Measurements from ENCODE around the gene PRXL2A.
A peak's percentile ranks its signal among the peaks of the same experiment; 100 is the strongest.

The PRXL2A gene

DNA sequence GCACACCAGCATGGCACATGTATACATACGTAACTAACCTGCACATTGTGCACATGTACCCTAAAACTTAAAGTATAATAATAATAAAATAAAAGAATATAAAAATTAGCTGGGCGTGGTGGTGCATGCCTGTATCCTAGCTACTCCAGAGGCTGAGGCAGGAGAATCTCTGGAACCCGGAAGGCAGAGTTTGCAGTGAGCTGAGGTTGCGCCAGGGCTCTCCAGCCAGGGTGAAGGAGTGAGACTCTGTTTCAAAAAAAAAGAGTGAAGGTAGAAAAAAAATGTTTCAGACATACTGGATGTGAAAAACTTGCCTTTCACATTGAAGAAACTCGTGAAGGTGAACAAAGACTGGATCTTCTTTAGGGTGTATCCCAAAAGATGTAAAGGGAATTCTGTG, 72.5 kb downstream of the PRXL2A start:
- no peaks in the 10 kb centered on the region for H3K27me3 ChIP-seq (ENCODE audit: insufficient read depth, poor library complexity, severe bottlenecking)
- no peak overlapping the region for H3K27ac ChIP-seq (ENCODE audit: poor library complexity, severe bottlenecking)
- peaks cover 41% of the 10 kb centered on the region for H3K4me1 ChIP-seq (ENCODE audit: insufficient read depth, poor library complexity, severe bottlenecking)
- no peak overlapping the region for H3K4me3 ChIP-seq (ENCODE audit: severe bottlenecking)
- H3K36me3 ChIP-seq (ENCODE audit: low read depth) = peaks cover 37% of the 10 kb centered on the region
- H3K9me3 ChIP-seq (ENCODE audit: severe bottlenecking) = no peaks in the 10 kb centered on the region
- TF ChIP-seq CTCF (IDR thresholded peaks at IDR 0.05; ENCODE audit: poor library complexity, severe bottlenecking) = no peak
- ATAC-seq (ENCODE audit: low read depth) (no peak), DNase-seq (ENCODE audit: low spot score) (no peak)

GRCh38 chr10:80484243-80484642, 75.9 kb downstream of the PRXL2A start:
- ATAC-seq (ENCODE audit: low read depth) (no peak), DNase-seq (ENCODE audit: low spot score) (no peak)
- Histone ChIP-seq H3K4me1 (ENCODE audit: insufficient read depth, poor library complexity, severe bottlenecking) (peaks cover 39% of the 10 kb centered on the region), H3K27ac (ENCODE audit: poor library complexity, severe bottlenecking) (peak overlapping the region; percentile 22), H3K27me3 (ENCODE audit: insufficient read depth, poor library complexity, severe bottlenecking) (no peaks in the 10 kb centered on the region), H3K36me3 (ENCODE audit: low read depth) (peaks cover 34% of the 10 kb centered on the region), H3K4me3 (ENCODE audit: severe bottlenecking) (no peak overlapping the region), H3K9me3 (ENCODE audit: severe bottlenecking) (no peaks in the 10 kb centered on the region)
- TF ChIP-seq CTCF (IDR thresholded peaks at IDR 0.05; ENCODE audit: poor library complexity, severe bottlenecking) = no peak

DNA sequence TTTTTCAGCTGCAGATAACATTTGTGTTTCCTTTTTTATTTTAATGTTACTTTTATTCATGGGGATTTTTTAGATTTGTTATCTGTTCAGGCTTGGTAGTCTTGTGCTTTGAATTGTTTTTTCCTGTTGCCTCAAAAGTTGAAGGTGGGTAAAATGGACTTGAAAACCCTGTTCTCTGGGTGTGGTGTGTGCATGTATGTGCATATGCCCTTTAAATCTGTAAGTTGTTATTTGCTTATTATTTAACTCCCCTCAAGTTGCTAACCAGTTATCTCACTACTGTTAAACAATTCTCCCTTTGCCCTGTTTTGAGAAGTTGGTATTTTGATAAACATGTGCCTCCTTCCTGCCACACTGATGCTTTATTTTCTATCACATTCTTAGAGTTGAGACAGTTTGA, 76.3 kb downstream of the PRXL2A start:
- no peak for TF ChIP-seq CTCF (IDR thresholded peaks at IDR 0.05; ENCODE audit: poor library complexity, severe bottlenecking)
- H3K27ac ChIP-seq (ENCODE audit: poor library complexity, severe bottlenecking) = peak overlapping the region; percentile 22
- no peaks in the 10 kb centered on the region for H3K9me3 ChIP-seq (ENCODE audit: severe bottlenecking)
- ATAC-seq (ENCODE audit: low read depth) = no peak
- no peak for DNase-seq (ENCODE audit: low spot score)
- peaks cover 39% of the 10 kb centered on the region for H3K4me1 ChIP-seq (ENCODE audit: insufficient read depth, poor library complexity, severe bottlenecking)
- H3K27me3 ChIP-seq (ENCODE audit: insufficient read depth, poor library complexity, severe bottlenecking) = no peaks in the 10 kb centered on the region
- no peak overlapping the region for H3K4me3 ChIP-seq (ENCODE audit: severe bottlenecking)
- peaks cover 38% of the 10 kb centered on the region for H3K36me3 ChIP-seq (ENCODE audit: low read depth)

DNA sequence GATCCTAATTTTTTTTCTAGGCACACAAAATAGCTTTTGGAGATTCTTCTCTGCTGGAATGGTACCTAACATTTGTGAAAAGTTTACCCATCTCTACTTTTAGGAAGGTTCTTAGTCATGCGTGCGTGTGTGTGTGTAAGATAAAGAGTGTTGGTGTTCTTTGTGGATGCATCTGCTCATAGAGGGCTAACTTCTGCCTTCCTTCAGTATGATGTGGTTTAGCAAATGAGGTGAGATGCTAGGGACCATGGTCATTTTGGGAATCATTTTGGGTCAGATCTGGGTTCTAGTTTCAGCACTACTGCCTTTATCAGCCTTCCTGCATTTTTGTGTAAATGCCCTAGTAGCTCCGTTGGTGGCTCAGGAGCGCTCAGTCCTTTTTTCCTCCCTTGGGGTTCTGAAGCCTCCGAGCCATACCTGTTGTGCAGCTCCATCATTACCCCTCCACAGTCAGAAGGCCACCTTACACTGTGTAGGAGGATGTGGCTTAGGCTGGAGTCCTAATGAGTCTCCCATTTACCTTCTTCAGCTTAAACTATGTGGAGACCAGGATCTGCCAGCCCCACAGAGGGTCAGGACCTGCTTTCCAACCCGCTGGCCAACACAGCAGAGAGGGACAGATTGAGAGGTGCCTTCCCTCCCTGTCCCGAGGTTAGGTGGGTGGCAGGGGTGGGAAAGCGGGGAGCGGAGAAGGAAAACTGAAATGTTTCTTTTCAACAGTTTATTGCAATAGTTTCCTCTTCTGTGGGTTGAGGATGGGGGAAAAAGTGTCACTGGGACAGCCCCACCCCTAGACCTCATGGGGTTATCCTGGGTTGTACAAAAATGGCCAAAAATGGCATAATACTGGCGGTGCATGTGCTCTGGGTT, 77.0 kb downstream of the PRXL2A start:
- Histone ChIP-seq H3K4me1 (ENCODE audit: insufficient read depth, poor library complexity, severe bottlenecking) (peaks cover 39% of the 10 kb centered on the region), H3K27ac (ENCODE audit: poor library complexity, severe bottlenecking) (peak overlapping the region; percentile 22), H3K4me3 (ENCODE audit: severe bottlenecking) (no peak overlapping the region), H3K27me3 (ENCODE audit: insufficient read depth, poor library complexity, severe bottlenecking) (no peaks in the 10 kb centered on the region), H3K36me3 (ENCODE audit: low read depth) (peaks cover 41% of the 10 kb centered on the region), H3K9me3 (ENCODE audit: severe bottlenecking) (no peaks in the 10 kb centered on the region)
- TF ChIP-seq CTCF (IDR thresholded peaks at IDR 0.05; ENCODE audit: poor library complexity, severe bottlenecking) = no peak
- no peak for ATAC-seq (ENCODE audit: low read depth)
- DNase-seq (ENCODE audit: low spot score) = no peak
